Measurements from ENCODE around the gene TAS2R43. TPM values are rescaled to one million over a fixed set of nuclear protein-coding genes. Genes with fewer than 3 reads are reported as not detected.

Gene TAS2R43
- 31.9 TPM for total RNA-seq

GRCh38 chr12:11092128-11092527 lies at the start of gene TAS2R43:
Gene TAS2R43, minus strand, starts transcription at chr12:11092313. Its CDS starts 84 bp downstream, at chr12:11092229.

DNA sequence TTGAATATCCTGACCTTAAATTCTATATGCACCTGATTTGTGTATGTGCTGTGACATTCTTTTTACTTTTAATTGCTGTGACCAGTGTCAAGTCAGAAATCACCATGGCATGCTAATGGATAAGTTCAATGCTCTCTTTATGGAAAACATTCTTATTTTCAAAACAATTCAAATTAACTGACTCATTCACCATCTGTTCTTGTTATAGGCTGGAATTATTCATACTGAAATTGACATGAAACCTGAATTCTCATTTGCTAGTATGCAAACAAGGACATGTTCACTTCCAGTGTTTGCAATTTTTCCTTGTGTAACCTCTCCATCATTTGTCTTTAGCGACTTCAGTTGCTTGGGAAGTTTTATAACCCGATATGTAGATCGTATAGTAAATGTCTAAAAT lies 42.2 kb upstream of the TAS2R43 start, which contains the start of gene TAS2R30:
TSS of gene TAS2R30 (minus strand) at position 340 of the 400 bp plus-strand sequence. CDS start 400 bp downstream, outside the sequence.

GRCh38 chr12:11062194-11062593 lies 29.9 kb downstream of the TAS2R43 start, which contains the start of gene TAS2R46:
Gene TAS2R46, minus strand, starts transcription at chr12:11062294. Its CDS starts 0 bp downstream, at chr12:11062294.

Small RNA genes within 50 kb of the gene (small RNA-seq; reads per million reads assigned to genes)
- gene AC018630.1 (ENCODE audit: low replicate concordance) = not detected

Other genes starting within 250 kb of the TAS2R43 start
- gene PRR4, start 242.8 kb downstream of the TAS2R43 start, total RNA-seq = 13.5 TPM
- gene PRH1, start 208.1 kb downstream of the TAS2R43 start, total RNA-seq = 159 TPM
- 25.0 TPM for gene TAS2R13, start 182.8 kb downstream of the TAS2R43 start, total RNA-seq
- 2.8 TPM for gene PRH2, start 163.1 kb downstream of the TAS2R43 start, total RNA-seq
- 30.4 TPM for gene TAS2R14, start 153.1 kb downstream of the TAS2R43 start, total RNA-seq
- 26.3 TPM for gene TAS2R50, start 105.4 kb downstream of the TAS2R43 start, total RNA-seq
- 26.0 TPM for gene TAS2R20, start 94.0 kb downstream of the TAS2R43 start, total RNA-seq
- gene TAS2R19, start 69.7 kb downstream of the TAS2R43 start, total RNA-seq = 41.9 TPM
- gene TAS2R31, start 60.9 kb downstream of the TAS2R43 start, total RNA-seq = 46.6 TPM
- gene TAS2R46, start 30.0 kb downstream of the TAS2R43 start, total RNA-seq = 14.4 TPM
- 55.7 TPM for gene TAS2R30, start 42.3 kb upstream of the TAS2R43 start, total RNA-seq
- gene SMIM10L1, start 78.9 kb upstream of the TAS2R43 start, total RNA-seq = 9.7 TPM
- not detected for gene TAS2R42, start 94.6 kb upstream of the TAS2R43 start, total RNA-seq
- gene PRB3, start 177.4 kb upstream of the TAS2R43 start, total RNA-seq = not detected
- not detected for gene PRB4, start 218.1 kb upstream of the TAS2R43 start, total RNA-seq